Measurements from ENCODE around the gene SCO1. TPM values are rescaled to one million over a fixed set of nuclear protein-coding genes. Genes with fewer than 3 reads are reported as not detected.
A peak's percentile ranks its signal among the peaks of the same experiment; 100 is the strongest.
"Not testable (repeated sequence)": the region's sequence is repeated elsewhere in the genome, so short reads cannot be mapped to it uniquely, and the experiment has no call there.

SCO1 gene
- total RNA-seq, 6 experiments from 2014 or later: 19.0 to 29.7 (median 23.8) TPM

- WGBS (ENCODE audit: insufficient coverage, low coverage, low lambda C conversion rate, missing lambda C conversion rate): 42% methylated on average over 2 of the region's 2 CpGs
- Histone ChIP-seq H3K27ac (no peak overlapping the region), H3K9me3 (no peaks in the 10 kb centered on the region), H3K27me3 (no peaks in the 10 kb centered on the region), H3K4me3 (no peak overlapping the region), H3K36me3 (peaks cover 0 to 27% (median 5%) of the 10 kb centered on the region in 4 donors), H3K4me1 (peaks cover 0 to 8% (median 2%) of the 10 kb centered on the region in 4 donors)
- DNase-seq (no peak), ATAC-seq (no peak)
- intact Hi-C loops (cut with DNase I): no loop called here
- TF ChIP-seq POLR2A (IDR thresholded peaks at IDR 0.05) (no peak), CTCF (IDR thresholded peaks at IDR 0.05) (no peak)
These were observed 5.2 kb upstream of the SCO1 start for GRCh38 chr17:10702574-10702973.

- TF ChIP-seq POLR2A (IDR thresholded peaks at IDR 0.05) (no peak), CTCF (IDR thresholded peaks at IDR 0.05) (no peak)
- no peak for DNase-seq
- H3K9me3 ChIP-seq: no peaks in the 10 kb centered on the region
- H3K27me3 ChIP-seq: no peaks in the 10 kb centered on the region
- peaks cover 0 to 9% (median 0%) of the 10 kb centered on the region in 4 donors for H3K36me3 ChIP-seq
- H3K27ac ChIP-seq: no peak overlapping the region
- intact Hi-C loops (cut with DNase I): no loop called here
- no peak overlapping the region for H3K4me3 ChIP-seq
- no peak for ATAC-seq
- 86% methylated on average over 1 of the region's 1 CpG for WGBS (ENCODE audit: insufficient coverage, low coverage, low lambda C conversion rate, missing lambda C conversion rate)
- peaks cover 0 to 26% (median 5%) of the 10 kb centered on the region in 4 donors for H3K4me1 ChIP-seq
These were observed 2.5 kb upstream of the SCO1 start for GRCh38 chr17:10699856-10700255.

GRCh38 chr17:10698096-10698818 is 924 bp upstream of the SCO1 start:
- 4% methylated on average over 18 of the region's 18 CpGs for WGBS (ENCODE audit: insufficient coverage, low coverage, low lambda C conversion rate, missing lambda C conversion rate)
- TF ChIP-seq CTCF (IDR thresholded peaks at IDR 0.05): no peak
- no peak for TF ChIP-seq POLR2A (IDR thresholded peaks at IDR 0.05)
- no peaks in the 10 kb centered on the region for H3K9me3 ChIP-seq
- DNase-seq (no peak), ATAC-seq (peak; percentile 23 to 55 (median 38))
- peaks cover 0 to 26% (median 5%) of the 10 kb centered on the region in 4 donors for H3K4me1 ChIP-seq
- peaks cover 0 to 21% (median 0%) of the 10 kb centered on the region in 4 donors for H3K36me3 ChIP-seq
- intact Hi-C loops (cut with DNase I): no loop called here
- no peaks in the 10 kb centered on the region for H3K27me3 ChIP-seq
- H3K27ac ChIP-seq: peak overlapping the region; percentile 92 to 97 (median 93)
- H3K4me3 ChIP-seq: peak overlapping the region; percentile 89 to 99 (median 95)

GRCh38 chr17:10695875-10696407 is 1.4 kb downstream of the SCO1 start:
- DNase-seq: not testable (repeated sequence)
- WGBS (ENCODE audit: insufficient coverage, low coverage, low lambda C conversion rate, missing lambda C conversion rate): 70% methylated on average over 4 of the region's 17 CpGs

GRCh38 chr17:10687499-10687898 is 9.8 kb downstream of the SCO1 start:
- TF ChIP-seq POLR2A (IDR thresholded peaks at IDR 0.05) (no peak), CTCF (IDR thresholded peaks at IDR 0.05) (no peak)
- no peak overlapping the region for H3K27ac ChIP-seq
- WGBS (ENCODE audit: insufficient coverage, low coverage, low lambda C conversion rate, missing lambda C conversion rate): 75% methylated on average over 2 of the region's 2 CpGs
- ATAC-seq (no peak), DNase-seq (no peak)
- no peaks in the 10 kb centered on the region for H3K9me3 ChIP-seq
- intact Hi-C loops (cut with DNase I): no loop called here
- no peaks in the 10 kb centered on the region for H3K27me3 ChIP-seq
- H3K4me3 ChIP-seq: no peak overlapping the region
- no peaks in the 10 kb centered on the region for H3K4me1 ChIP-seq
- H3K36me3 ChIP-seq: peaks cover 9 to 65% (median 23%) of the 10 kb centered on the region in 4 donors

More at GRCh38 chr17:10695875-10696407, 1.4 kb downstream of the SCO1 start:
- H3K9me3 ChIP-seq; H3K27ac ChIP-seq; intact Hi-C loops (cut with DNase I); H3K4me3 ChIP-seq; ATAC-seq; H3K27me3 ChIP-seq: not testable (repeated sequence)
- Histone ChIP-seq H3K36me3 (peaks cover 0 to 42% (median 9%) of the 10 kb centered on the region in 4 donors), H3K4me1 (peaks cover 0 to 26% (median 5%) of the 10 kb centered on the region in 4 donors)
